WTC11 (cell line): ENCODE results near the gene SLC2A6. TPM values are rescaled to one million over a fixed set of nuclear protein-coding genes. Genes with fewer than 3 reads are reported as not detected.

Source experiments
- ATAC-seq: fragments of 200-7000 bp; cut with Tn5 transposase; 2 replicates; pipeline ENCODE4 v1.10.0; 2021; ENCODE audit warnings: mild to moderate bottlenecking, moderate library complexity
- CTCF ChIA-PET: fragments of 300-600 bp; sonication (Branson Sonifier 250); formaldehyde crosslinking; loops from one replicate; lab custom pipeline; 2021; ENCODE audit warnings: antibody characterized with exemption; lab: Charles Lee
- POLR2A ChIA-PET: fragments of 350-600 bp; sonication (Branson Sonifier 250); formaldehyde crosslinking; loops from one replicate; lab custom pipeline; 2021; ENCODE audit warnings: antibody characterized with exemption; lab: Charles Lee
- DNase-seq: peaks from one replicate; pipeline ENCODE4 v3.0.0; 2021; ENCODE audit warnings: low spot score
- H3K27ac Mint-ChIP-seq: 2 replicates; pipeline ENCODE4 v1.8.0; 2021; ENCODE audit warnings: mixed read lengths
- H3K27me3 Mint-ChIP-seq: 2 replicates; pipeline ENCODE4 v1.8.0; 2021; ENCODE audit warnings: low read depth, mild to moderate bottlenecking, moderate library complexity, mixed read lengths
- H3K36me3 Mint-ChIP-seq: 2 replicates; pipeline ENCODE4 v1.8.0; 2021; ENCODE audit warnings: mixed read lengths
- H3K4me1 Mint-ChIP-seq: 2 replicates; pipeline ENCODE4 v1.8.0; 2022; ENCODE audit warnings: mixed read lengths
- H3K4me3 Mint-ChIP-seq: 2 replicates; pipeline ENCODE4 v1.8.0; 2021; ENCODE audit warnings: mild to moderate bottlenecking, moderate library complexity, mixed read lengths
- H3K9me3 Mint-ChIP-seq: 2 replicates; pipeline ENCODE4 v1.8.0; 2021; ENCODE audit warnings: mixed read lengths
- ATF6 ChIP-seq: sonication (generic); formaldehyde crosslinking; IDR thresholded peaks from 2 replicates; pipeline ENCODE4 v1.8.1; 2023; ENCODE audit warnings: mild to moderate bottlenecking, missing genetic modification reagents
- E2F5 ChIP-seq: sonication (generic); formaldehyde crosslinking; IDR thresholded peaks from 2 replicates; pipeline ENCODE4 v1.8.1; 2022; ENCODE audit warnings: mild to moderate bottlenecking, moderate library complexity, missing genetic modification reagents
- ELF4 ChIP-seq: sonication (generic); formaldehyde crosslinking; IDR thresholded peaks from 2 replicates; pipeline ENCODE4 v1.8.1; 2022; ENCODE audit warnings: low read depth, mild to moderate bottlenecking, moderate library complexity, missing genetic modification reagents
- FOXJ3 ChIP-seq: sonication (generic); formaldehyde crosslinking; IDR thresholded peaks from 2 replicates; pipeline ENCODE4 v1.9.0; 2021; ENCODE audit warnings: missing genetic modification reagents, mild to moderate bottlenecking, borderline replicate concordance
- FOXK1 ChIP-seq: sonication (generic); formaldehyde crosslinking; IDR thresholded peaks from 2 replicates; pipeline ENCODE4 v1.8.0; 2022; ENCODE audit warnings: mild to moderate bottlenecking, moderate library complexity, missing genetic modification reagents
- FOXP4 ChIP-seq: sonication (generic); formaldehyde crosslinking; IDR thresholded peaks from 2 replicates; pipeline ENCODE4 v1.8.0; 2022; ENCODE audit warnings: mild to moderate bottlenecking, missing genetic modification reagents
- GTF2I ChIP-seq: fragments of 250-450 bp; sonication (Bioruptor Pico); conservative IDR thresholded peaks from 2 replicates; pipeline ENCODE4 v1.4.0; 2021; ENCODE audit warnings: mild to moderate bottlenecking
- JUN ChIP-seq: sonication (generic); formaldehyde crosslinking; IDR thresholded peaks from 2 replicates; pipeline ENCODE4 v1.8.0; 2023; ENCODE audit warnings: mild to moderate bottlenecking, missing genetic modification reagents
- KAT7 ChIP-seq: sonication (generic); formaldehyde crosslinking; IDR thresholded peaks from 2 replicates; pipeline ENCODE4 v1.8.1; 2023; ENCODE audit warnings: missing genetic modification reagents, mild to moderate bottlenecking, borderline replicate concordance
- MAX ChIP-seq: sonication (generic); formaldehyde crosslinking; IDR thresholded peaks from 2 replicates; pipeline ENCODE4 v1.8.0; 2022; ENCODE audit warnings: mild to moderate bottlenecking, missing genetic modification reagents
- RELA ChIP-seq: sonication (generic); formaldehyde crosslinking; IDR thresholded peaks from 2 replicates; pipeline ENCODE4 v1.8.1; 2022; ENCODE audit warnings: missing genetic modification reagents, mild to moderate bottlenecking, borderline replicate concordance
- SOX15 ChIP-seq: fragments of 250-450 bp; sonication (Bioruptor Pico); IDR thresholded peaks from 2 replicates; pipeline ENCODE4 v1.9.0; 2021; ENCODE audit warnings: mild to moderate bottlenecking
- TEAD4 ChIP-seq: sonication (generic); formaldehyde crosslinking; IDR thresholded peaks from 2 replicates; pipeline ENCODE4 v1.8.0; 2022; ENCODE audit warnings: mild to moderate bottlenecking, missing genetic modification reagents
- ZBTB43 ChIP-seq: sonication (generic); formaldehyde crosslinking; IDR thresholded peaks from 2 replicates; pipeline ENCODE4 v1.8.1; 2023; ENCODE audit warnings: mild to moderate bottlenecking, missing genetic modification reagents
- ZNF138 ChIP-seq: sonication (generic); formaldehyde crosslinking; conservative IDR thresholded peaks from 2 replicates; pipeline ENCODE4 v1.8.1; 2022; ENCODE audit warnings: mild to moderate bottlenecking, moderate library complexity, missing genetic modification reagents
- ZNF281 ChIP-seq: sonication (generic); formaldehyde crosslinking; IDR thresholded peaks from 2 replicates; pipeline ENCODE4 v1.8.0; 2023; ENCODE audit warnings: mild to moderate bottlenecking, missing genetic modification reagents
- ZNF317 ChIP-seq: sonication (generic); formaldehyde crosslinking; IDR thresholded peaks from 2 replicates; pipeline ENCODE4 v1.8.1; 2023; ENCODE audit warnings: low read depth, mild to moderate bottlenecking, moderate library complexity, missing genetic modification reagents, borderline replicate concordance
- total RNA-seq: library from RNA; stranded (reverse); gene quantifications from 3 replicates; pipeline ENCODE4 v1.2.3, GENCODE V29; 2021

SLC2A6 gene
- total RNA-seq, 1 experiment from 2014 or later, result 16.6 TPM

- Mint-ChIP-seq H3K36me3 (no peaks in the 10 kb centered on the region), H3K4me3 (no peak overlapping the region), H3K4me1 (peaks cover 38% of the 10 kb centered on the region), H3K9me3 (no peaks in the 10 kb centered on the region), H3K27ac (no peak overlapping the region; the same call in 1 of the 2 replicates), H3K27me3 (peaks cover 7% of the 10 kb centered on the region)
- peak; percentile 44 for DNase-seq
- ChIA-PET POLR2A (no interaction called here), CTCF (interaction anchor here (0.5 to 5.1 kb wide), 17 partner anchors 10 to 466 kb away, joined by 3 to 24 read pairs (median 4); partner anchors contain the start of gene CACFD1)
- ATAC-seq, result peak; percentile 40
- TF ChIP-seq E2F5 (no peak), ZBTB43 (CRISPR knock-in tag) (no peak), ZNF281 (no peak), ZNF317 (CRISPR knock-in tag) (no peak), GTF2I (CRISPR knock-in tag) (peak; percentile 77; the same call in 1 of the 2 replicates), FOXK1 (CRISPR knock-in tag) (no peak)
Observed at GRCh38 chr9:133528001-133528875, 49.3 kb upstream of the SLC2A6 start.

- Mint-ChIP-seq H3K4me1 (peaks cover 33% of the 10 kb centered on the region), H3K4me3 (peak overlapping the region; percentile 34; the same call in 1 of the 2 replicates), H3K27ac (0 out of 2 replicates have a peak overlapping the region, but pooled peaks have one; percentile 3), H3K27me3 (peaks cover 2% of the 10 kb centered on the region; the same call in 1 of the 2 replicates), H3K36me3 (no peaks in the 10 kb centered on the region), H3K9me3 (no peaks in the 10 kb centered on the region)
- ChIA-PET CTCF (interaction anchor here (0.7 to 5.1 kb wide), 15 partner anchors 10 to 467 kb away, joined by 3 to 24 read pairs (median 4); partner anchors contain the start of gene CACFD1), POLR2A (no interaction called here)
- TF ChIP-seq TEAD4 (no peak), SOX15 (CRISPR knock-in tag) (no peak), RELA (CRISPR knock-in tag) (no peak), ELF4 (CRISPR knock-in tag) (no peak), JUN (CRISPR knock-in tag) (no peak)
- DNase-seq, result peak; percentile 30
- ATAC-seq, result no peak; the same call in 1 of the 2 replicates
Observed at GRCh38 chr9:133527444-133527920, 48.6 kb upstream of the SLC2A6 start.

GRCh38 chr9:133526721-133527321, 47.9 kb upstream of the SLC2A6 start:
- H3K9me3 Mint-ChIP-seq, result no peaks in the 10 kb centered on the region
- TF ChIP-seq KAT7 (CRISPR knock-in tag), result no peak
- TF ChIP-seq FOXJ3 (CRISPR knock-in tag), result no peak
- TF ChIP-seq ZNF138 (CRISPR knock-in tag), result peak; percentile 4; the same call in 1 of the 2 replicates
- TF ChIP-seq FOXP4 (CRISPR knock-in tag), result 0 out of 2 replicates have a peak, but pooled peaks have one; percentile 6
- no peak for TF ChIP-seq ATF6 (CRISPR knock-in tag)
- peak; percentile 56; the same call in 1 of the 2 replicates for TF ChIP-seq MAX
- TF ChIP-seq, all 79 proteins: peak for 3
- peak; percentile 41 for DNase-seq
- peak overlapping the region; percentile 64; the same call in 1 of the 2 replicates for H3K27ac Mint-ChIP-seq
- CTCF ChIA-PET, result interaction anchor here (0.9 to 5.1 kb wide), 14 partner anchors 12 to 216 kb away, joined by 3 to 24 read pairs (median 4); no protein-coding TSS in a partner anchor
- peak overlapping the region; percentile 34; the same call in 1 of the 2 replicates for H3K4me3 Mint-ChIP-seq
- peak; percentile 65 for ATAC-seq
- POLR2A ChIA-PET, result no interaction called here
- peaks cover 2% of the 10 kb centered on the region; the same call in 1 of the 2 replicates for H3K27me3 Mint-ChIP-seq
- peaks cover 33% of the 10 kb centered on the region for H3K4me1 Mint-ChIP-seq
- no peaks in the 10 kb centered on the region for H3K36me3 Mint-ChIP-seq
